CD4-positive, alpha-beta T cell treated with Interleukin-21 for 1 hour (primary cell): ENCODE results near the gene NDUFV1.
"Not testable (repeated sequence)": the region's sequence is repeated elsewhere in the genome, so short reads cannot be mapped to it uniquely, and the experiment has no call there.

Experiments
- DNase-seq: peaks from one replicate; pipeline ENCODE4 v3.0.0-alpha.2; 2020

NDUFV1 gene

DNA sequence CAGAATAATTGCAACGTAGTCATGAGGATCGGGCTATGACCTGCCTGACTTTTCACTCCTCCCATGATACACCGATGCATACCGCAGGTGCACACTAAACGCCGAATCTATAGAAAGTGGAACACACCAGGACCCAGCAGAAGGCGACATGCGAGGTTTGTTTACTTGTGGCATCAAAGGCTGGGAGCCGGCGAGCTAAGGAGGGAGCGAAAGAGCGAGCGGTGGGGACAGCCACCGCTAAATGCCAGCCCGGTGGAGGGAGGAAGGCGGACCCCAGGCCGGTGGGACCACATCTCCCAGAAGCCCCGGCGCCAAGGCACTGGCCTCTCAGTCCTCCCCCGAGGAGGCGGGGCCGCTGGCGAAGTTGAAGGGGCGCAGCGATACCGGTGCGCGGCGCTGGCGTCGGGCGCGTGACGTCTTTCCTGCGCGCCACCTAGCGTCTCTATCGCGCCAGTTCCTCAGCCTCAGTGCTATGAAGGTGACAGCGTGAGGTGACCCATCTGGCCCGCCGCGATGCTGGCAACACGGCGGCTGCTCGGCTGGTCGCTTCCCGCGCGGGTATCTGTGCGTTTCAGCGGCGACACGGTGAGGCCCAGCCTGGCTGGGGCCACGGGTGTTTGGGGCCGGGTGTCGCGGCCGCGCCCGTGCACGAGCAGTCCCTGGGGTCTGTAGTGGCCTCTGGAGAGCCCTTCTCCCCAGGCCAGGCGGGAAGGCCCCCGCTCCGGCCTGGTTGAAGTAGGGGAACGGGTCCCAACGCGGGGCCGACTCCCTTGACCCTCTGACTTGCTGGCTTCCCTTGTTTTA is at the start of gene NDUFV1:
TSS of gene NDUFV1 (plus strand) at position 445 of the 804 bp plus-strand sequence. CDS start at position 514, 69 bp downstream.
- peak; percentile 96 for DNase-seq

DNA sequence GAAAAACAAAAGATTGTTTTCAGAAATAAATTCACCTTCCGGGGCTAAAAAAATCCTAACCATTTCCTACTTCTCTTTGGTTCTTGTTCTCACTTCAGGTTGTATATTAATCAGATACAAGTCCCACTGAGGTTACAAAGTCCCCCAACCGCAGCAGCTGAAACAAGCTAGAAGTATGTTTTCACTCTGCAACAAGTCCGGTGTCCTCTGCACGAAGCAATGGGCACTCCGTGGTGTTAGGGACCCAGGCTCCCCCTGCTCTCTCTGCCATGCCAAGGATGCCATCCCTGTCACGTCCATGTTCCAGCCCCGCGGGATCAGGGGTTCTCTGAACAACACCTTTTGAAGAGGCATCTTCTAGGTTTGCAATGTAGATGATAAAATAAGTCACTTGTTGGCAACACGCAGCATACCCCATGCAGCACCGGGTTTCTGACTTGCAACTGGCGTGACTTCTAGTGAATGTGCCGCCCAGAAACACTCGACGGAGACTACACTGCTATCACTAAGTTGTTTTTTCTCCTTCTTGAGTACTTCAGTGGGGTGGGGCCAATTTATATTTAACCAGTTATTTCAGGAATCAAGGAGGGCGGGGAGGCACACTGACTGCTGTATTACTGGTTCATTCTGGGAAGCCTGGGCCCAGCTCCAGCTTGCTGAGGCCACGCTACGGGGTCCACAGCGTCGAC is 48.5 kb upstream of the NDUFV1 start:
- DNase-seq: no peak

DNA sequence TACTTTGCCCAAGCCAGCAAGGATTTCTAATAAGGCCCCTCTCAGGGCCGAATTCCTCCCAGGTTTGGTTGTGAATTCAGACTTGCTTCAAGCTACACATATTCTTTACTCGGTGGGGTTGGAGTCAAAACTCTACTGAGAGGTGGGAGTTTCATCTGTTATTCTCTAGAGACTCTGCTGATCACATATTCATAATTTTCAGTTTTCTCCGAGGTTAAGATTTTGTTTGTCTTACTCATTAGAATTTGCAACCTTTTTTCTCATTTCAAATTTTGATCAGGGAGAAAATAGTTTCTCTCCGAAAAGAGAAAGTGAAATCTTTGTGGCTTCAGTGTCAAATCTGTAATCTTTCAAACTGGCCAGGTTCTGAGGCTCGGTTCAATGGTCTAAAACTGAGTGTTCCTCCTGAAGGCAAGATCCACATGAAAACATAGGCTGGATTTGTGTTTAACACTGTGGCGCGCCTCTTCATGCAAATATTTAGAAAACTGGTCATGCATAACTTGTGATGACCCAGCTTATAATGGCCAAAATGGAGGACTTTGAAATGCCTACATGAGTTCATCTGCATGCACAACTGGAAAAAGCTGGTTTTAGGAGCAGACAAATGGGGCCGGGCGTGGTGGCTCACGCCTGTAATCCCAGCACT is 44.6 kb upstream of the NDUFV1 start:
- no peak for DNase-seq

- no peak for DNase-seq
Measured at GRCh38 chr11:67562963-67563704, 43.6 kb upstream of the NDUFV1 start.

DNA sequence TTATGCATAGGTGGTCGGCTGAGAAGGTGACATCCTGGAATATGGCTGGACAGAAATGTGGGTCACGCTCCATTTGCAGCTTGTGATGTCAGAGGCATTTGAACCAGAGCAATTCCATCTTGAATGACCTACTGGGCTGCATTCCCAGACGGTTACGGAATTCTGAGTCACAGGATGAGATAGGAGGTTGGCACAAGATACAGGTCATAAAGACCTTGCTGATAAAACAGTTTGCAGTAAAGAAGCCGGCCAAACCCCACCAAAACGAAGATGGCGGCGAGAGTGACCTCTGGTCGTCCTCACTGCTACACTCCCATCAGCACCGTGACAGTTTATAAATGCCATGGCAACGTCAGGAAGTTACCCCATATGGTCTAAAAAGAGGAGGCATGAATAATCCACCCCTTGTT is 43.0 kb upstream of the NDUFV1 start:
- not testable (repeated sequence) for DNase-seq

GRCh38 chr11:67564230-67564629 is 42.5 kb upstream of the NDUFV1 start:
- DNase-seq: no peak

GRCh38 chr11:67571443-67571842 is 35.3 kb upstream of the NDUFV1 start:
- DNase-seq: no peak

DNA sequence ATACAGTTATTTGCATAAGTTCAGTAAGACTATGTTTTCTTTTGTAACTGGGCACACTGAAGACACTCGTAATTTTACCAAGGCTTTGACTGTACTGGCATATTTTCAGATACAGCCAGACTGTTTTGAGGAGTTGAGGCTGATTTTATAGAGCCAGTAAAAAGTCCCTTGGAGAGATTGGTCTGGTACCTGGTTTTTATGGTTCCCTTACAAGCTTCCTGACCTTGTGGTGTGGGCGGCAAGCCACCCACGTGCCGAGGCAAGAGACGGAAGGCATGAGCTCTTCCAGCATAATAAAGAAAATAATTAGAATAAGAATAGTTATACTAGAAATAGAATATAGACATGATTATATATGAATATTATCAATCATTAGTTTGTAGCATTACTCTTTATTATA is 34.4 kb upstream of the NDUFV1 start:
- no peak for DNase-seq

GRCh38 chr11:67572747-67573419 is 33.9 kb upstream of the NDUFV1 start:
- DNase-seq: peak; percentile 27

GRCh38 chr11:67574938-67575337 is 31.8 kb upstream of the NDUFV1 start:
- DNase-seq: no peak

DNA sequence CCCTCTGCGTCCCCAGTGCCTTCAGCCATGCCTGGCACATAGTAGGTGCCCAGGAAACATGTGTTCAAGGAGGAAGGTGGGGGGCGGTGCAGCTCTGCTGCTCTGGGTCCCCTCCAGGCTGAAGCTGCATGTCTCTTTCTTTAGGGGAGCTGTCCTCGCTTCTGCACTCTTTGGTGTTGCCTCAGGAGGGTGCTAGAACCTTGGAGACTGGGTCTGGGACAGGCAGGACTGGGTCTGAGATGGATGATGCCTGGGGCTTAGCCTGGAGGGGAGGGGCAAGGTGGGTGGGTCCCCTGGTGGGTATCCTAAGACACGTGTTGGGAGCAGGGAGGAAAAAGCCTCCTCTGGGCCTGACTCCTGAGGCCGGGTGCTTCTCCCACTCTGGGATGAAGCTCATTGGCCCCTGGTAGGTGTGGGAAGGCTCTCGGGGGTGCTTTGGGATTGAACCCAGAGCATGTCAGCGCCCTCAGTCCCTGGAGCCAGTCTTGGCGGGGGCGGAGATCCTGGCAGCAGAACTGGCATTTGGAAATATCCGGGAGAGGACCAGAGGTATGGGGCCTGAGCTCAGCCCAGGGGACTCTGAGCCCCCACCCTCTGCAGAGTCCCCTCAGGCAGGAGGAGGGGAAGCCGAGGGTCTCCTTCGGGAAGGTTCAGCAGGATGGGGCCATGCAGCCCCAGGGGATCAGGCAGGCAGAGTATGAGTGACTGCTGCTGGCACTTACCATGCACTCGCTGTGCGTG is 29.8 kb upstream of the NDUFV1 start:
- DNase-seq: no peak

- no peak for DNase-seq
Measured at GRCh38 chr11:67577951-67578350, 28.8 kb upstream of the NDUFV1 start.

DNA sequence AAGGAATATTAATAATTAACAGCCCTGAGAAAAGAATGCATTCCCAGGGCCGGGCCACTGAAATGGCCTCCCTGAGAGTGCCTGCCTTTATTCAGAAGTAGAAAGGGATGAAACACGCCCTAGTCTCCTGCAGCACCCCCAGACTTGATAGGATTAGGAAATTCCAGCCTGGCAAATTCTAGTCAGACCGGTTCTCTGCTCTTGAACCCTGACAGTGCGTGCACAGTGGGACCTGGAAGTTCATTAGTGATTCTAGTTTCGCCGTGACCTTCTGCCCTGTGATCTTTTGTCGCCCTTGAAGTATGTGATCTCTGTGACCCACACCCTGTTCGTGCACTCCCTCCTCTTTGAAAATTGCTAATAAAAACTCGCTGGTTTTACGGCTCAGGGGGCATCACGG is 25.3 kb upstream of the NDUFV1 start:
- no peak for DNase-seq

- DNase-seq: no peak
Measured at GRCh38 chr11:67582011-67582410, 24.7 kb upstream of the NDUFV1 start.

- DNase-seq: peak; percentile 76
Measured at GRCh38 chr11:67583247-67584204, 23.2 kb upstream of the NDUFV1 start, which contains the start of gene GSTP1. GSTP1 (plus strand) TSS chr11:67583812; CDS start chr11:67583844, 32 bp downstream.

DNA sequence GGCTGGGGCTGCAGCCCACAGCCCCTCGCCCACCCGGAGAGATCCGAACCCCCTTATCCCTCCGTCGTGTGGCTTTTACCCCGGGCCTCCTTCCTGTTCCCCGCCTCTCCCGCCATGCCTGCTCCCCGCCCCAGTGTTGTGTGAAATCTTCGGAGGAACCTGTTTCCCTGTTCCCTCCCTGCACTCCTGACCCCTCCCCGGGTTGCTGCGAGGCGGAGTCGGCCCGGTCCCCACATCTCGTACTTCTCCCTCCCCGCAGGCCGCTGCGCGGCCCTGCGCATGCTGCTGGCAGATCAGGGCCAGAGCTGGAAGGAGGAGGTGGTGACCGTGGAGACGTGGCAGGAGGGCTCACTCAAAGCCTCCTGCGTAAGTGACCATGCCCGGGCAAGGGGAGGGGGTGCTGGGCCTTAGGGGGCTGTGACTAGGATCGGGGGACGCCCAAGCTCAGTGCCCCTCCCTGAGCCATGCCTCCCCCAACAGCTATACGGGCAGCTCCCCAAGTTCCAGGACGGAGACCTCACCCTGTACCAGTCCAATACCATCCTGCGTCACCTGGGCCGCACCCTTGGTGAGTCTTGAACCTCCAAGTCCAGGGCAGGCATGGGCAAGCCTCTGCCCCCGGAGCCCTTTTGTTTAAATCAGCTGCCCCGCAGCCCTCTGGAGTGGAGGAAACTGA is 22.4 kb upstream of the NDUFV1 start:
- DNase-seq: peak; percentile 18

DNA sequence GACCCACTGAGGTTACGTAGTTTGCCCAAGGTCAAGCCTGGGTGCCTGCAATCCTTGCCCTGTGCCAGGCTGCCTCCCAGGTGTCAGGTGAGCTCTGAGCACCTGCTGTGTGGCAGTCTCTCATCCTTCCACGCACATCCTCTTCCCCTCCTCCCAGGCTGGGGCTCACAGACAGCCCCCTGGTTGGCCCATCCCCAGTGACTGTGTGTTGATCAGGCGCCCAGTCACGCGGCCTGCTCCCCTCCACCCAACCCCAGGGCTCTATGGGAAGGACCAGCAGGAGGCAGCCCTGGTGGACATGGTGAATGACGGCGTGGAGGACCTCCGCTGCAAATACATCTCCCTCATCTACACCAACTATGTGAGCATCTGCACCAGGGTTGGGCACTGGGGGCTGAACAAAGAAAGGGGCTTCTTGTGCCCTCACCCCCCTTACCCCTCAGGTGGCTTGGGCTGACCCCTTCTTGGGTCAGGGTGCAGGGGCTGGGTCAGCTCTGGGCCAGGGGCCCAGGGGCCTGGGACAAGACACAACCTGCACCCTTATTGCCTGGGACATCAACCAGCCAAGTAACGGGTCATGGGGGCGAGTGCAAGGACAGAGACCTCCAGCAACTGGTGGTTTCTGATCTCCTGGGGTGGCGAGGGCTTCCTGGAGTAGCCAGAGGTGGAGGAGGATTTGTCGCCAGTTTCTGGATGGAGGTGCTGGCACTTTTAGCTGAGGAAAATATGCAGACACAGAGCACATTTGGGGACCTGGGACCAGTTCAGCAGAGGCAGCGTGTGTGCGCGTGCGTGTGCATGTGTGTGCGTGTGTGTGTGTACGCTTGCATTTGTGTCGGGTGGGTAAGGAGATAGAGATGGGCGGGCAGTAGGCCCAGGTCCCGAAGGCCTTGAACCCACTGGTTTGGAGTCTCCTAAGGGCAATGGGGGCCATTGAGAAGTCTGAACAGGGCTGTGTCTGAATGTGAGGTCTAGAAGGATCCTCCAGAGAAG is 21.6 kb upstream of the NDUFV1 start:
- no peak for DNase-seq

- no peak for DNase-seq
Measured at GRCh38 chr11:67585911-67586310, 20.8 kb upstream of the NDUFV1 start.
